CD4-positive, alpha-beta T cell treated with Interferon gamma for 1 hour (primary cell): ENCODE data around the gene CLDN7.

Source experiments
- DNase-seq: peaks from one replicate; pipeline ENCODE4 v3.0.0-alpha.2; 2020

Gene CLDN7

DNA sequence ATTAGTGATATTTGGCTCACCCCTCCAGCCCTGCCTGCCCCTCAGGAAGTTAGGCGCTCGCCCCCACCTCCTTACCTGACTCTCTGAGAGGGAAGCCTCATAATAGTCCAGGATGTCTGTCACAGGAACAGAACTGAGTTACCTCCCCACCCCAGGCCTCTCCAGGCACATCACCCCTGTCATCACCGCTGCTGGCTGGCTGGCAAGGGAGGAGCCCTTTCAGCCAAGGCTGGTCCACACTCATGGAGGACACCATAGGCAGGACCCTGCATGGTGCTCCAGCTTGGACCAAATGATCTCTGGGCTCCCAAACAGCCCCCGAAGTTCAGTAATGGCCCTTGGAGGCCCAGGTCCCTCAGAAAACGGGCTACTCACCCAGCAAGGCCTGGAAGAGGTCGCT is 44.1 kb downstream of the CLDN7 start:
- DNase-seq = no peak

DNA sequence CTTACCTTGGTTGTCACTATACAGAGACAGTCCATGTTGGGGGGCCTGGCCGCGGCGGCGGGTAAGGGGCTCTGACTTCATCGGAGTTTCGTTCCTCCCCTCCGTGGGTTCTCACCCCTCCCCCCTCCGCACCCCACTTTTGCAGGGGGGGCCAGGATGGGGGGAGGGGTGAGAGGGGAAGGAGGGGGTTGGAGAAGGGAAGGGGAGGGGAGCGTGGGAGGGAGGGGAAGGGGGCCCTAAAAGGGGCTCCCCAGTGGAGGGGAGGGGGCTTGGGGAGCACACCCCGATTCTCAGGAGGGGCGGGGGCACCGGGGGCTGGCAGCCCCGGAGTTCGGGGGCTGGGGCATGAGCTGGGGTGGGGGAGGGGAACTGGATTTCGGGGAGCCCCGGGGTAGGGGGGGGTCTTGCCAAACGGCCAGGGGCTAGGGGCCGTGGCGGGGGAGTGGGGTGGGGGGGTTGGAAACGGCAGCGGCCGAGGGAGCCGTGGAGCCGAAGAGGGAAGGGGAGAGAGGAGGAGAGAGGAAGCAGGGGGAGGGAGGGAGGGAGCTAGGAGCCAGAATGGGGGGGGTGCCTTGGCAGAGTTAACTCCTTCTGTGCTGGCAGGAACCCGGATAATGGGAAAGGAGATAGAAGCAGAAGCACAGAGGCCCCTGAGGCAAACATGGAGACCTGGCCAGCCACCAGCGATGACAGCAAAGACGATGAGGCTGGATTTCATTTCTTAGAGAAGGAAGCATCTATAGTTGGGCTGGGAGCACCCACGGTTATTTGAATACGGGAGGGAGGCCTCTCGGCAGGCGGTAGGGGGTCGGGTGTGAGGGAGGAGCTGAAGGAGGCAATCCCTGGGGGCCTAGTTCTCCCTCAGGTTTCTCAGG is 44.9 kb downstream of the CLDN7 start:
- peak; percentile 13 for DNase-seq

DNA sequence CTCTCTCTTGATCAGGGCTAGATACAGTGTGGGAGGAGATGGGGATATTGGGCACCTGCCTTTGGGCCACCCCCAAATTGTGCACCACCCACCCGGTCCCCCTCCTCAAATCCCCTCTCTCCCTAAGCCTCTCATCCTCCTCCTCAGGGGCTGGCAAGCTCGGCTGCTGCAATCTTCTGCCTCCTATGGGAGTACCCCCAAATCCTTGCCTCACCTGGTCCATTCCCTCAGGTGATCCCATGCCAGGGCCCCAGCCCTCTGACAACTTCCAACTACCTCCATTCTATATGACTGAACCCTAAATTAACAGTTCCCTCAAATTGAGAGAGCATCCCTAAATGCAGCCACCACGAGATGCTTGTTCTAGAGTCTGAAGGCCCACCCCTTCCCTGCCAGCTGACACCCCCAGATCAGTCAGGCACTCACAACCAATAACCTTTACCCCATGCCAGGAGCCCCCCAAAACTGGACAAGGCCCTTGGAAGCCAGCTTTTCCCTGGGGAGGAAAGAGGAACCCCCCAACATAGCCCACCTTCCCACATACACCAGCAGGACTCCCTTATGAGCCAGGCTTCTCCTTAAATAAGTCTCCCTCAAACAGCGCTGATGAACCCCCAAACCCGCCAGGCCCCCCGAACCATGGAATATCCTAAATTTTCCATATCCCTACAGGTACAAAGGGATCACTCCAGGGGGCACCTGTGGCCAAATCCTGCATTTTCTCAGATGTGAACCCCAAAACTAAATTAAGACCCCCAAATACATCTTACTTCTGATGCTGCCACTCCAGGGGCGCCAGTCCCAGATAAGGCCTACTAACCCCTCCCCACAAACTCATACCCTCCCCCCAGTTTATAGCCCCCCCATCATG is 45.8 kb downstream of the CLDN7 start:
- DNase-seq = no peak

DNA sequence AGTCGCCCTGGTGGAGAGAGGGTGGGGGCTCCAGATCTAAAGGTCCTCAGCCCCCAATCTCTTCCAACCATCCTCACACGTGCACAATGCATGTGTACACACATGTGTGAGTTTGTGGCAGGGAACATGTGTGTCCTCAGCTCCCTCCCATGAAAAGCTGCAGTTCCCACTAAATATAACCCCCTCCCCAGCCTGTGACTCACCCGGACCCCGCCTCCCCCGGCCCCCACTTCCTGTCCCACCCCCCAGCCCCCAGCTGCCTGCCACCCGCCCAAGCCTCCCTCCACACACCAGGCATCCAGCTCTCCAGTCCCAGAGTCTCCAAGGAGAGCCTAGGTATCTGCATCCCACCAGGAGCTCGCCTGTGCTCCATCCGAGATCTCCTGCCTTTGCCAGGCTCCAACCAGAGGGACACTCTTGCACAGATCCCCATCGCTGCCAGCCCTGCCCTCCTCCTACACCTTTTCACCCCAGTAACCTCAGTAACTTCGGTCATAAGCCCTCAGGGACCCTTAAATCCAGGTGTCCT is 46.6 kb downstream of the CLDN7 start:
- DNase-seq = no peak

DNA sequence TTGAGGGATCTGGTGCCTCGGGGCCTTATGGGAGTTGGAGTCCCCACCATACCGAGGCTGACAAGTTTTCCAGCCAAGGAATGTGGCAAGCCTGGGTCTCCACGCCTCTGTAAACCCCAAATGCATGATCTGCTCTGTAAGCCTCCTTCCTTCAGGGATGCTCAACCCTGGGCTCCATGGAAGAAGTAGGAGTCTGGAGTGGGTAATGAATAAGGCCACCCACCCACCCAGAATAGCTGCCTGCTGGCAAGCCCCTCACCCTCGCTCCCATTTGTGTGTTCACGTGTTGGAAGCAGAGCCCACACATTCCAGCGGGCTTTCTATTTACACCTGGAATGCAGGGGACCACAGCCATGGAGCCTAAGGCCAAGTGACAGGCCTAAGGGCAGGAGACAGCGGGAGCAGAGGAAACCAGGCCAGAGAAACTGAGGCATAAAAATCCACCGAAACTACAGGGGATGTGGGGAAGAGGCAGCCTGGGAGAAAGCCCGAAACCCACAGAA is 47.1 kb downstream of the CLDN7 start:
- no peak for DNase-seq

DNA sequence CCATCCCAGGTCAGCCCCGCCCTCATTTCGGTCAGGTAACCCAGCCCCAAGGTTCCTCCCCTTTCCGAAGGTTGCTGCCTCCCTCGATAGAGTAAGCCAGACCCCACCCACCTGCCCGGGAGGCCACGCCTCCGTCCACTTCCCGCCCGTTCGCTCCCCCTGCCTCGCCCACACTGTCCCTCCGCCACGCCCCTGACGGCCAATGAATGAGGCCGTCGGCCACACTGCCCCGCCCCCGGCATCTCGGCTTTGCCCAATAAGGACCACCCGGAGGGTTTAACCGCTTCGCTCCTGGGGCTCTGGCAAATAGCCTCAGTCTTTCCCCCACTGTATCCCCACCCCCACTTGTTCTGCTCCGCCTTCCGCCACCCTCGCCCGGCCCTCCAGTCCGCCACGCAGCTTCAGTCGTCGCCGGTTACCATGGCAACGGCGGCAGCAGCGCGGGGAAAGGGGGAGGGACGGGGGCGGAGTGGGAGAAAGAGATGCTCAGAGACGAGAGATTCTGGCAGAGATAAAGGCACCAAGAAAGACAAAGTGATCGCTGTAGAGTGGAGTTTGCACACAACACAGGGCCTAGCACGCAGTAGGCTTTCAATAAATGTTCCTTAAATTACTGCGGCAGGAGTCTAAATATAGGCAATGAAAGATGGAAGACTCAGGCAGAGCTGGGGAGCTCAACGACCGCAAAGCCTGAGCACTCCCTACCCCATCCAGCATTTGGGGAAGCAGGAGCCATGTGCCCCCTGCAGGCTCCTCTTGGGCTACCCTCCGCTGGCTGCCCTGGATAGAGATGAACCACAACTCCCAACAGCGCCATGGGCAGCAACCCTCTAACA is 47.8 kb downstream of the CLDN7 start:
- peak; percentile 99 for DNase-seq

DNA sequence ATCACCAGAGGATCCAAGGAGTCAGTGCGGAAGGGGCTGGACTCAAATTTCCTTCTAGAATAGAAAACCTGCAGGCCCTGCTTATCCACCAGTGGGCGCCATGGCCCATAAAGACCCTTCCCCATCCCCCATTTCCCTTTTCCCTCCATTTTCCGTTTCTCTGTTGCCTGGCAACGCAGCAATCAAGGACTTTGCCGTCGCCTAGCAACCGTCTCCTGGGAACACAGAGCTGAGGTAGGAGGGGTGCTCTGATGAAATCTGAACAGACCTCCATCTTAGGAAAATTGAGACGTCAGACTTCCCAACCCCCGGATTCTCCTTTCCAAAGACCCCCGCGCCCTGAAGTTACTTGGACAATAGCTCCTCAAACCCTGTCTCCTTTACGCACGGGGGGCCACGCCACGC is 48.4 kb downstream of the CLDN7 start:
- DNase-seq = peak; percentile 89

DNA sequence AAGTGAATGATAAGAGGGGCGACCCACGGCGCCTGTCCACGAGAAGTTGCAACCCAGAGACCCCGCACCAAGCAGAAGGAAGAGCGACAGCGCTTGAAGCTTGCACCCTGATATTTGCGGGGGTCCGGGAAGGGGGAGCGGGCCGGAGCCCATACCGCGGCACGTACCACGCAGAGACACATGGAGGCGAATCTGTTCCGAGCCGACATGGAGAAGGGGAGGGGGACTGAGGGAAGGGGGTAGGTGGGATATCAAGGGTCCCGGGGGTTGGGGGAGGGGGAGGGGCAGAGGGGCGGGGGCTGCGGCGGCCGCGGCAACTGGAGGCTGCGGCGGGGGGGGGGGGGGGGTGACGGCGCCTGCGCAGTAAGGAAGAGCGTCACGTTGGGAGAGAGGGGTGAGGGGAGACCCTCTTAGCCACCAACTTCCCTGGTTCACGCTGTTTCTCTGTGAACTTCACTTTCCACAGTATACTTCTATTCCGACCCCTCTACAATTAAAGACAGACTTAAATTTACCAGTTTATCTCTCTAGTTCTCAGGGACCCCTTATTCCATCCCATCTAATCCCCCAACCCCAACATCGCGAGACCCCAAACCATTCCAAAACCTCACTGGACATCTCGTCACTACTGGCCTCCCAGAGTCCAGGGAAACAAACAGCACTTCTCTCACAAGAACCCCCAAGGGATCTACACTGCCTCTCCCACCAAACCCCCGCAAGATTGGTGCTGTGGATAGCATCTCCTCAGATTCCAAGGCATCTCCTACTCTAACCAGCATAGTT is 50.6 kb downstream of the CLDN7 start:
- DNase-seq = no peak
